IPS DF 19.7 (cell line): ENCODE measurements around the gene SGSH.
"Not testable (repeated sequence)": the region's sequence is repeated elsewhere in the genome, so short reads cannot be mapped to it uniquely, and the experiment has no call there.

ENCODE experiments used
- DNase-seq: peaks from one replicate; pipeline ENCODE4 v3.0.0-alpha.2; 2013; ENCODE audit warnings: low read depth, low spot score

SGSH gene

DNA sequence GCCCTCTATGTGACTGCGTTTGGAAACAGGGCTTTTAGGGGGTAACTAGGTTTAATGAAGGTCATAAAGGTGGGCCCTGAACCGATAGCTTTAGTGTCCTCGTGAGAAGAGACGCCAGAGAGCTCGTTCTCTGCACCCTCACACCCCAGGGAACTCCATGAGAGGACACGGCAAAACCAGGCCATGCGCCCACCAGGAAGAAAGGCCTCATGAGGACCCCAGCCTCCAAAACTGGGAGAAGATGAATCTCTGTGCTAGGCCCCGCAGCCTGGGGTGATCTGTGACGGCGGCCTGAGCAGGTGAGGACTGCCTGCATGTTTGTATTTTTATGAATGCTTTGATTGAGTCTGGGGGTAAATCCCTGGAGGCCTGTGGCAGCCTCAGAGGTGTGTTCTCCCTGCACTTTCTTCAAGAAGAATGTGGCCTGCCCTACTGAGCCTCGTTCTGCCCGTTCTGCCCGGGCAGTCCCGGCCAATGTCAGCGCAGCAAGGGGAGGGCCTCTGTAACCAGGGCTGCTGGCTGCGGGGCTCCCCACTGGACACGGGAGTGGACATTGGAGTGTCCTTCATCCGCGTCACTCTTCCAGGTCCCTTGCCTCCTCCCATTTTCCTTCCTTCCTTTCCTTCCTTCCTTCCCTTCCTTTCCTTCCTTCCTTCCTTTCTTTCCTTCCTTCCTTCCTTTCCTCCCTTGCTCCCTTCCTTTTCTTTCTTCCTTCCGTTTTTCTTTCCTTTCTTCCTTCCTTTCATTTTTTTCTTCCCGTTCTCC lies 33.7 kb upstream of the SGSH start:
- DNase-seq, result no peak

DNA sequence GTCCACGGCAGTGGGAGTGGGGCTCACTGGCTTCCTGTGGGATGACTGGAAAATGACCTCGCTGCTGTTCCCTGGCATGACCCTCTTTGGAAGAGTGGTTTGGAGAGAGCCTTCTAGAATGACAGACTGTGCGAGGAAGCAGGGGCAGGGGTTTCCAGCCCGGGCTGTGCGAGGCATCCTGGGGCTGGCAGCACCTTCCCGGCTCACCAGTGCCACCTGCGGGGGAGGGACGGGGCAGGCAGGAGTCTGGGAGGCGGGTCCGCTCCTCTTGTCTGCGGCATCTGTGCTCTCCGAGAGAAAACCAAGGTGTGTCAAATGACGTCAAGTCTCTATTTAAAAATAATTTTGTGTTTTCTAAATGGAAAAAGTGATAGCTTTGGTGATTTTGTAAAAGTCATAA lies 32.7 kb upstream of the SGSH start:
- no peak for DNase-seq

GRCh38 chr17:80251966-80252365 lies 31.8 kb upstream of the SGSH start:
- DNase-seq, result no peak

DNA sequence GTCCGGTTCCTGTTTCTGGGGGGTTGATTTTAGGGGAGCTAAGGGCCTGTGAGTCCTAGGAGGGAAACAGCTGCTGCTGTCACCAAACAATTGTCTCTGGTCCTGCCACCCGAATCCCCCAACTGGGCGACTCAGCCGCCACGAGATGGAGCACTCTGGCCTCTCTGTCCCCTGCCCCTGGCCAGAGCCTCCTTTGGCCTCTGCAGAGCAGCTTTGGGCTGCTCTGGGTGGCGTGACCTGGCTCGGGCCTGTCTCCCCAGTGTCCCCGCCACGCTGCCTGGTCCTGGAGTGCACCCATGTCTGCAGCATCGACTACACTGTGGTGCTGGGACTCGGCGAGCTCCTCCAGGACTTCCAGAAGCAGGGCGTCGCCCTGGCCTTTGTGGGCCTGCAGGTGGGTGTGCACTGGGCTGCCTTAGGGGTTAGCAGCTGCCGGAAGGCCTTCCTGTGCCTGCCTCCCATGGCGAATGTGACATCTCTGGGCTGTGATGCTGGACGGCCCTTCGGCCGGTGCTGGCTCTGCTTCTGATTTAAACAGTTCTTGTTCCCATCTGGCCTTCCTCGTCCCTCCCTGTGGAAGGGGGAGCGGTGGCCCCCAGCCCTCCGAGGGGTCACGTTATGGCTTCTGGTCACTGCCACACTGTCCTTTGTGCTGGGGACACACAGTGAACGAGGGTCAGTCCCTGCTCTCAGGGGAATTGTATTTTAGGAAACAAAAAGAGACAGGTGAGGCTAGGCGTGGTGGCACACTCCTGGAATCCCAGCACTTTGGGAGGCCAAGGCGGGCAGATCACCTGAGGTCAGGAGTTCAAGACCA lies 29.0 kb upstream of the SGSH start:
- DNase-seq, result no peak

GRCh38 chr17:80248001-80248893 lies 28.1 kb upstream of the SGSH start:
- no peak for DNase-seq

GRCh38 chr17:80247561-80247960 lies 27.4 kb upstream of the SGSH start:
- DNase-seq, result no peak

DNA sequence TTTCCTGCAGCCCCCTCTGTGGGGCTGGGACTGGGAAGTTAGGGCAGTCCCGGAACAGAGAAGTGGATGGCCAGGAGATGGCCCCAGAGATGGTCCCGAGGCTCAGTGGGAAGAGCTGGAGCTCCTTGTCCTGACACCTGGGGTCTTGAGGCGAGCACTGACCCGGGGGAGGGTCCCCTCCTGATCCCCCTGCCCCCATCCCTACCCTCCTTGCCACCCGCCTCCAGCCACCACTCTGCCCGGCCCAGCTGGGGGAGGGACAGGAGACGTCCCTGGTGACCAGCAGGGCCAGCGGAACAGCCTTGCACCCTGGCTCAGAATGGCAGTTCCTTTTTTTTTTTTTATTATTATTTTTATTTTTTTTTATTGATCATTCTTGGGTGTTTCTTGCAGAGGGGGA lies 26.6 kb upstream of the SGSH start:
- no peak for DNase-seq

- no peak for DNase-seq
These were observed 26.1 kb upstream of the SGSH start for GRCh38 chr17:80246266-80246681.

GRCh38 chr17:80245566-80246265 lies 25.6 kb upstream of the SGSH start:
- no peak for DNase-seq

DNA sequence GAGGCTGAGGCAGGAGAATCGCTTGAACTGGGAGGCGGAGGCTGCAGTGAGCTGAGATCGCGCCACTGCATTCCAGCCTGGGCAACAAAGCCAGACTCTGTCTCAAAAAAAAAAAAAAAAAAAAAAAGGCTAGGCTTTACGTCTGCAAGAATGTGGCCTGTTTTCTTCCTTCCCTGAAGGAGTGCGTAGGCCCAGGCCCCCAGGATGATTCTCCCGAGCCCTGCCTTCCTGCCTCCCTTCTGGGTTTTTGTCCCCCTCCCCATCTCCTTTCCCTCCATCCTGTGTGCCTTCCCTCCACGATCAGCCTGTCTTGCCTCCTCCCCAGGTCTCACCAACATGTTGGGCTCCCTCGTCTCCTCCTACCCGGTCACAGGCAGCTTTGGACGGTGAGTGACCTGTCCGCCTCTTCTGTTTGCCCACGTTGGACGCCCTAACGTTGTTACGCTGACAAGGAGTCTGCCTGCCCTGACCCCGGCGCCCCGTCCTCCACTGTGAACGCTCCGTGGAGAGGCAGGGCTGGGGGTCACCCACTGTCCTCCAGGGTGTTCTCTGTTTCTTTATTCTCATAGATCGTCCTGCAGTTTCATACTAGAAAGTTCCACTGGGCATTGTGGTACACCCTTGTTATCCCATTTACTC lies 24.9 kb upstream of the SGSH start:
- no peak for DNase-seq

DNA sequence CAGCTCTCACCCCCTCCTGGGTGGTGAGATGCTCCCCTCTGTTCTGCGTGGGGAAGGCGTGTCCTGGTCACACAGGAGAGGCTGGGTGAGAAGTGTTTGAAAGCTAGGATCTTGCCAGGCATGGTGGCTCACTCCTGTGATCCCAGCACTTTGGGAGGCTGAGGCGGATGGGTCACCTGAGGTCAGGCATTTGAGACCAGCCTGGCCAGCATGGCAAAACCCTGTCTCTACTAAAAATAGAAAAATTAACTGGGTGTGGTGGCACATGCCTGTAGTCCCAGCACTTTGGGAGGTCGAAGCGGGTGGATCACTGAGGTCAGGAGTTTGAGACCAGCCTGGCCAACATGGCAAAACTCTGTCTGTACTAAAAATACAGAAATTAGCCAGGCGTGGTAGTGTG lies 24.3 kb upstream of the SGSH start:
- DNase-seq, result not testable (repeated sequence)

- no peak for DNase-seq
These were observed 23.6 kb upstream of the SGSH start for GRCh38 chr17:80243526-80244433.

GRCh38 chr17:80242505-80242904 lies 22.4 kb upstream of the SGSH start:
- no peak for DNase-seq

DNA sequence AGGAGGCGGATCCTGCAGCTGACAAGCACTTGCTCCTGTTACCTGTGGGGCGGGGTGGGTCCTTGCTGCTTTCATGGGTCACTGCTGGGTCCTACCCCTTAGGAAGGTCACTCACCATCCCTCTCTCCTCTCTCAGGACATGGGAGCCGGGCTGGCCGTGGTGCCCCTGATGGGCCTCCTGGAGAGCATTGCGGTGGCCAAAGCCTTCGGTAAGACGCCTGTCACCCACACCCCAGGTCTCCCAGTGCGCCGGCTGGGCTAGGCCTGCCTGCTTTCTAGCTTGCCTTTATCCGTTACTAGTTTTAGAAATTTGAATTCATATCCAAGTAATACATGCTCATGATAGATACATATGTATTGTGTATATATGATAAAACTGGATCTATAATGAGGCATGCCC lies 17.3 kb upstream of the SGSH start:
- no peak for DNase-seq

DNA sequence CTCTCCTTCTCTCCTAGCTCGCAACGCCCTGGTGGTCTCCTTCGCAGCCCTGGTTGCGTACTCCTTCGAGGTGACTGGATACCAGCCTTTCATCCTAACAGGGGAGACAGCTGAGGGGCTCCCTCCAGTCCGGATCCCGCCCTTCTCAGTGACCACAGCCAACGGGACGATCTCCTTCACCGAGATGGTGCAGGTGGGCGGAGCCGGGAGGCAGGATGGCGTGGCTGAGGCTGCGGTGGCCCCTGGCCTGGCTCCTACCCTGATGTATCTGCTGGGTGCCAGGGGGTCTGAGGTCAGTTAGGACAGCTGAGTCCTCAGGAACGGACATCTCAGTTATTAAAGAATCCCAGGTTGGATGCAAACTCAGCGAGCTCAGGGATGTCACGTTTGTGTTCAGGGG lies 16.8 kb upstream of the SGSH start:
- DNase-seq, result no peak

DNA sequence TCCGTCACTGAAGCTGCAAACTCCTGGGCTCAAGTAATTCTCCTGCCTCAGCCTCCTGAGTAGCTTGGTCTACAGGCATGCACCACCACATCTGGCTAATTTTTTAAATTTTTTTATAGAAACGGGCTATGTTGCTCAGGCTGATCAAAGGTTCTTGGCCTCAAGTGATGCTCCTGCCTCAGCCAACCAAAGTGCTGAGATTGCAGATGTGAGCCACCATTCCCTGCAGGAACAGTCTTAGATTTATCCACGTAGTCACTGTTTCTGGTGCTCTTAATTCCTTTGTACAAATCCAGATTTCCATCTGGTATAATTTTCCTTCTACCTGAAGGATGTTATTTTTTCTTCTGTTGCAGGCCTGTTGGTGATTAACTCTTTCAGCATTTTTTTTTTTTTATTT lies 13.1 kb upstream of the SGSH start:
- DNase-seq, result no peak

GRCh38 chr17:80232438-80232837 lies 12.3 kb upstream of the SGSH start:
- no peak for DNase-seq

DNA sequence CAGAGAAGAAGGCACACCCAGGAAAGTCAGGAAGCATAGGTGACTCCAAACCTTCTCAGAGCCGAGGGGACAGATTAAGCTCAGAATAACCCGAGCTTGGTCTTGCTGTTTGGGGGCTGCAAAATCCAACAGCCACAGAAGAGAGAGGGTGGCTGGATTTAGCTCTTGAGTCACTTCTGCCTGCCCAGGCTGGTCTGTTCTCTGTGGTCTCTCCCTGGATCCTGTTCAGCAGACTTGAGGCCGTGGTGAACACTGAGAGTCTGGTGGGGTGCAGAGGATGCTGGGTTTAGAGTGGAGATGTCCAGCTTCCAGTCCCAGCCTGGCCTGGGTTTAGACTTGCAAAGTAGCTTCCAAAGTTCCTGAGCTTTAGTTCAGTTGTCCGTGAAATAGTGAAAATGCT lies 8.9 kb upstream of the SGSH start:
- DNase-seq, result no peak

- DNase-seq, result no peak
These were observed 8.3 kb upstream of the SGSH start for GRCh38 chr17:80228477-80228876.

DNA sequence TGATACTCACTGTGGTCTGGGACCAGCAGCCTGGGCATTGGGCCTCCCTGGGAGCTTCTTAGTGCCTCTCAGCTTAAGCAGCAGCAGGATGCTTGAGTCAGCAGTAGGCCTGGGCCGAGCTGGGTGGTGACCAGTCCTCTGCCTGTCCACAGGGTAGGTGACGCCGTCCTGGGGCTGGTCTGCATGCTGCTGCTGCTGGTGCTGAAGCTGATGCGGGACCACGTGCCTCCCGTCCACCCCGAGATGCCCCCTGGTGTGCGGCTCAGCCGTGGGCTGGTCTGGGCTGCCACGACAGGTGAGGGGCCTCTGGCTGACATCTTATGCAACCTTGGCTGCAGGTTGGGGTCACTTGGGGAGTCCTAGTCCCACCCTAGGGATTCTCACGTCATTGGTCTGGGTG lies 7.5 kb upstream of the SGSH start:
- no peak for DNase-seq
